HL-60/S4 treated with phorbol 12-myristate 13-acetate at 8.2 ng/mL for 4 days and 3 days (cell line): ENCODE measurements around the gene SULT1C4.
"Not testable (repeated sequence)": the region's sequence is repeated elsewhere in the genome, so short reads cannot be mapped to it uniquely, and the experiment has no call there.

Experiments used
- in situ Hi-C: fragments of 300-500 bp; cut with MboI; formaldehyde crosslinking; loops from 2 replicates; pipeline ENCODE4 v1.15.0; 2022; ENCODE audit warnings: low sequenced_read_pairs

SULT1C4 gene

GRCh38 chr2:108412995-108413710, 35.4 kb downstream of the SULT1C4 start:
- in situ Hi-C loops: no loop called here

- in situ Hi-C loops: no loop called here
These were observed 35.9 kb downstream of the SULT1C4 start for GRCh38 chr2:108413711-108414095.

GRCh38 chr2:108414256-108414876, 36.6 kb downstream of the SULT1C4 start:
- in situ Hi-C loops: no loop called here

GRCh38 chr2:108414945-108415344, 37.2 kb downstream of the SULT1C4 start:
- in situ Hi-C loops: no loop called here

- in situ Hi-C loops: no loop called here
These were observed 39.5 kb downstream of the SULT1C4 start for GRCh38 chr2:108417254-108417653.

GRCh38 chr2:108418416-108418815, 40.7 kb downstream of the SULT1C4 start:
- in situ Hi-C loops: no loop called here

- in situ Hi-C loops: no loop called here
These were observed 45.3 kb downstream of the SULT1C4 start for GRCh38 chr2:108423067-108423466.

GRCh38 chr2:108423502-108424251, 45.9 kb downstream of the SULT1C4 start:
- in situ Hi-C loops: no loop called here

- in situ Hi-C loops: no loop called here
These were observed 50.7 kb downstream of the SULT1C4 start for GRCh38 chr2:108428286-108429009.

GRCh38 chr2:108435578-108435977, 57.8 kb downstream of the SULT1C4 start:
- in situ Hi-C loops: not testable (repeated sequence)

GRCh38 chr2:108436976-108437375, 59.2 kb downstream of the SULT1C4 start:
- in situ Hi-C loops: no loop called here
